Adrenal gland (tissue), 12 donors: ENCODE measurements around the gene ABAT. TPM values are rescaled to one million over a fixed set of nuclear protein-coding genes. Genes with fewer than 3 reads are reported as not detected.

ENCODE experiments used
- DNase-seq, 7 donors: peaks; one replicate each; pipeline ENCODE4 v3.0.0-alpha.2; 2019 to 2020
- H3K27ac ChIP-seq, 5 donors: fragments of 200-600 bp; sonication (generic) in 4 of 5; 1 replicate in 3 of 5; 2 replicates in 2 of 5; pipeline versions ENCODE4 v1.5.1 to v1.8.0; 2016 to 2020; ENCODE audit warnings: mild to moderate bottlenecking in 1 of 5
- H3K27me3 ChIP-seq: fragments of 200-600 bp; 2 replicates; pipeline ENCODE4 v1.8.0; 2021
- H3K36me3 ChIP-seq, 2 donors: fragments of 200-600 bp; replicated peaks in 1 of 2; 1 replicate in 1 of 2; 2 replicates in 1 of 2; pipeline versions ENCODE4 v1.5.1 to v1.8.0; 2018 to 2022
- H3K4me1 ChIP-seq, 2 donors: fragments of 200-600 bp; replicated peaks in 1 of 2; 1 replicate in 1 of 2; 2 replicates in 1 of 2; pipeline versions ENCODE4 v1.5.1 to v1.8.0; 2018 to 2021
- H3K4me3 ChIP-seq, 4 donors: fragments of 200-600 bp; sonication (generic) in 3 of 4; one replicate each; pipeline ENCODE4 v1.5.1; 2016 to 2018
- H3K9me3 ChIP-seq, 3 donors: fragments of 200-600 bp; sonication (generic) in 1 of 3; replicated peaks in 1 of 3; 1 replicate in 2 of 3; 2 replicates in 1 of 3; pipeline versions ENCODE4 v1.5.1 to v1.8.0; 2016 to 2021
- POLR2A ChIP-seq, 2 donors: fragments of 450-650 bp; IDR thresholded peaks; one replicate each; pipeline ENCODE4 v1.6.1; 2017; ENCODE audit warnings: antibody characterized with exemption in 2 of 2, mild to moderate bottlenecking in 2 of 2, moderate library complexity in 1 of 2
- WGBS, 4 donors: extraction: QIAGEN DNeasy Blood & Tissue Kit in 2 of 4; methylation state at CpG; one replicate each; pipeline versions ENCODE4 v1.1.5 to v1.1.7; 2013 to 2017; 5-methylcytosine and 5-hydroxymethylcytosine counted together
- intact Hi-C, 2 donors: fragments of 100-400 bp; cut with DNase I; formaldehyde crosslinking; loops; one replicate each; pipeline versions ENCODE4 v1.14.1 to v1.15.0; 2022 to 2023
- polyA plus RNA-seq, 3 donors: library from polyadenylated mRNA; stranded (reverse); fragments of 200-250 nt in 2 of 3; fragments of 350-450 nt in 1 of 3; fragmentation: Illumina TruSeq in 1 of 3; extraction: RNeasy Lipid Tissue Mini Kit (QIAGEN cat#74804) in 1 of 3; gene quantifications; one replicate each; pipeline ENCODE4 v1.2.3, GENCODE V29; 2013 to 2014
- total RNA-seq, 9 donors: library from RNA; depleted of rRNA in 4 of 9; stranded (reverse); fragments of >200 nt in 4 of 9; fragments of 120-200 nt in 1 of 9; fragmentation: NEBNext Ultra II Directional in 1 of 9; extraction: Animal tissue kit (Norgen Biotek cat#: 25700) in 1 of 9; gene quantifications; one replicate each; pipeline versions ENCODE4 v1.1.0 to v1.2.4, GENCODE V29; 2013 to 2023
- TF ChIP-seq, protein P1 (sequence below), 6 experiments: fragments of 450-650 bp in 4 of 6; fragments of 200-600 bp in 2 of 6; sonication (generic) in 1 of 6; IDR thresholded peaks; 1 replicate in 5 of 6; 2 replicates in 1 of 6; pipeline versions ENCODE4 v1.5.1 to v1.8.0; 2016 to 2021; ENCODE audit warnings: antibody characterized with exemption in 6 of 6, mild to moderate bottlenecking in 2 of 6, moderate library complexity in 1 of 6
- donor health status: healthy with polysubstance abuse.
- donor health status: Bipolar disorder and iron deficiency.
- donor health status: DM: yes; HTN: yes; CAD: no.
- donor health status: DM: no; HTN: no; CAD: no.
- donor health status: DM: no; HTN: no; CAD: no.
- donor health status: DM: yes; HTN: yes; CAD: no.

The ABAT gene
- total and polyA plus RNA-seq, 12 donors, result 12.1 to 89.2 (median 28.5) TPM

GRCh38 chr16:8683640-8684039, 9.2 kb downstream of the ABAT start:
- Histone ChIP-seq H3K4me1 (peaks cover 2 to 7% of the 10 kb centered on the region in 2 donors), H3K36me3 (no peaks in the 10 kb centered on the region), H3K9me3 (no peaks in the 10 kb centered on the region), H3K27ac (no peak overlapping the region), H3K27me3 (no peaks in the 10 kb centered on the region), H3K4me3 (no peak overlapping the region)
- DNase-seq, result no peak
- TF ChIP-seq, protein P1, sequence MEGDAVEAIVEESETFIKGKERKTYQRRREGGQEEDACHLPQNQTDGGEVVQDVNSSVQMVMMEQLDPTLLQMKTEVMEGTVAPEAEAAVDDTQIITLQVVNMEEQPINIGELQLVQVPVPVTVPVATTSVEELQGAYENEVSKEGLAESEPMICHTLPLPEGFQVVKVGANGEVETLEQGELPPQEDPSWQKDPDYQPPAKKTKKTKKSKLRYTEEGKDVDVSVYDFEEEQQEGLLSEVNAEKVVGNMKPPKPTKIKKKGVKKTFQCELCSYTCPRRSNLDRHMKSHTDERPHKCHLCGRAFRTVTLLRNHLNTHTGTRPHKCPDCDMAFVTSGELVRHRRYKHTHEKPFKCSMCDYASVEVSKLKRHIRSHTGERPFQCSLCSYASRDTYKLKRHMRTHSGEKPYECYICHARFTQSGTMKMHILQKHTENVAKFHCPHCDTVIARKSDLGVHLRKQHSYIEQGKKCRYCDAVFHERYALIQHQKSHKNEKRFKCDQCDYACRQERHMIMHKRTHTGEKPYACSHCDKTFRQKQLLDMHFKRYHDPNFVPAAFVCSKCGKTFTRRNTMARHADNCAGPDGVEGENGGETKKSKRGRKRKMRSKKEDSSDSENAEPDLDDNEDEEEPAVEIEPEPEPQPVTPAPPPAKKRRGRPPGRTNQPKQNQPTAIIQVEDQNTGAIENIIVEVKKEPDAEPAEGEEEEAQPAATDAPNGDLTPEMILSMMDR (IDR thresholded peaks at IDR 0.05), result no peak
- no peak for TF ChIP-seq POLR2A (IDR thresholded peaks at IDR 0.05)
- whole genome bisulfite sequencing, 4 donors, result 72 to 84% (median 77%) methylated on average over 4 of the region's 4 CpGs
- intact Hi-C loops, result no loop called here

DNA sequence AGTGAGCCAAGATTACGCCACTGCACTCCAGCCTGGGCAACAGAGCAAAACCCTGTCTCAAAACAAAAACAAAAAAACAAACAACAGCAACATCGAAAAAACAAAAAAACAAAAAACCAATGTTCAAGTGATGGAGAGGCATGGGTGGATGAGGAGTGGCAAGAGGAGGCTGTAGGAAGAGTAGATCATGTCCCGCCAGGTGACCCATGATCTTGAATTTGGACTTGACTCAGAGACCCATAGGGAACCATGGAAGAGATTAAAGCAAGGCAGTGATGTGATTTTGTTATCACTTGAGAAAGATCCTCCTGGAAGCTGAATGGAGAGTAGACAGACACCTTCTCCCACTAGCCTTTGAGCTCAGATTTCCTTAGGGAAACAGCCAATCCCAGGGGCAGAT, 11.2 kb downstream of the ABAT start:
- 64 to 84% (median 74%) methylated on average over 3 of the region's 3 CpGs for WGBS, 4 donors
- intact Hi-C loops, result no loop called here

GRCh38 chr16:8686031-8686621, 11.7 kb downstream of the ABAT start:
- DNase-seq, result peak in 3 of 7 donors; percentile 4 to 54 (median 32)
- H3K4me3 ChIP-seq, result no peak overlapping the region
- 34 to 47% (median 35%) methylated on average over 4 to 7 of the region's 7 CpGs for WGBS, 4 donors
- intact Hi-C loops, result no loop called here
- H3K27ac ChIP-seq, result no peak overlapping the region
- H3K9me3 ChIP-seq, result no peaks in the 10 kb centered on the region
- peaks cover 0 to 7% of the 10 kb centered on the region in 2 donors for H3K4me1 ChIP-seq
- no peaks in the 10 kb centered on the region for H3K36me3 ChIP-seq
- H3K27me3 ChIP-seq, result no peaks in the 10 kb centered on the region
- TF ChIP-seq, protein P1 (IDR thresholded peaks at IDR 0.05), result no peak
- TF ChIP-seq POLR2A (IDR thresholded peaks at IDR 0.05), result no peak

More for the DNA sequence above, 11.2 kb downstream of the ABAT start:
- TF ChIP-seq, protein P1 (IDR thresholded peaks at IDR 0.05), result no peak
- TF ChIP-seq POLR2A (IDR thresholded peaks at IDR 0.05), result no peak
- Histone ChIP-seq H3K27ac (no peak overlapping the region), H3K4me3 (no peak overlapping the region), H3K4me1 (peaks cover 0 to 7% of the 10 kb centered on the region in 2 donors), H3K27me3 (no peaks in the 10 kb centered on the region), H3K36me3 (no peaks in the 10 kb centered on the region), H3K9me3 (no peaks in the 10 kb centered on the region)
- DNase-seq, result no peak

DNA sequence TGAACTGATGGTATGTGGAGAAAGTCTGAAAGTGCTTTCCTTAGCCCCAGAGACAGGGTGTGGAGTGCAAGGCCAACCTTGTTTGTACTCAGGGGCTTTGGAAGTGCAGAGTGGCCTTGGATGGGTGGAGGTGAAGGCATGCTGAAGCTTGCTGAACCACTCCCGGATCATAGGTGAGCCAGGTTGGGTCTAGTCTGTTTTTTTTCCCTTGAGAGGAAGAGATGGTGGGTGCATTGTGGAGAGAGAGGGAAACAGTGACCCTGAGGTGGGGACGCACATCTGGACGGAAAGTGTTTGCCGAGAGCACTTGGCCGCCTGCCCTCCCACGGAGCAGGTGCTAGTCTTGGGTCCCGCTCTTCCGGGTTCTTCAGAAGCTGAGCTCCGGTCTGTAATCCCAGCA, 12.5 kb downstream of the ABAT start:
- whole genome bisulfite sequencing, 4 donors, result 88 to 93% (median 90%) methylated on average over 6 to 9 of the region's 9 CpGs
- H3K9me3 ChIP-seq, result no peaks in the 10 kb centered on the region
- peaks cover 0 to 7% of the 10 kb centered on the region in 2 donors for H3K4me1 ChIP-seq
- H3K4me3 ChIP-seq, result no peak overlapping the region
- intact Hi-C loops, result no loop called here
- no peak for DNase-seq
- no peaks in the 10 kb centered on the region for H3K36me3 ChIP-seq
- no peaks in the 10 kb centered on the region for H3K27me3 ChIP-seq
- no peak overlapping the region for H3K27ac ChIP-seq
- TF ChIP-seq POLR2A (IDR thresholded peaks at IDR 0.05), result no peak
- TF ChIP-seq, protein P1 (IDR thresholded peaks at IDR 0.05), result no peak
